LNCAP (cell line): ENCODE data around the gene BLOC1S2.

Source experiments
- CTCF ChIP-seq: fragments of 450-650 bp; IDR thresholded peaks from 2 replicates; pipeline ENCODE4 v1.5.1; 2017; ENCODE audit warnings: mild to moderate bottlenecking

The BLOC1S2 gene

DNA sequence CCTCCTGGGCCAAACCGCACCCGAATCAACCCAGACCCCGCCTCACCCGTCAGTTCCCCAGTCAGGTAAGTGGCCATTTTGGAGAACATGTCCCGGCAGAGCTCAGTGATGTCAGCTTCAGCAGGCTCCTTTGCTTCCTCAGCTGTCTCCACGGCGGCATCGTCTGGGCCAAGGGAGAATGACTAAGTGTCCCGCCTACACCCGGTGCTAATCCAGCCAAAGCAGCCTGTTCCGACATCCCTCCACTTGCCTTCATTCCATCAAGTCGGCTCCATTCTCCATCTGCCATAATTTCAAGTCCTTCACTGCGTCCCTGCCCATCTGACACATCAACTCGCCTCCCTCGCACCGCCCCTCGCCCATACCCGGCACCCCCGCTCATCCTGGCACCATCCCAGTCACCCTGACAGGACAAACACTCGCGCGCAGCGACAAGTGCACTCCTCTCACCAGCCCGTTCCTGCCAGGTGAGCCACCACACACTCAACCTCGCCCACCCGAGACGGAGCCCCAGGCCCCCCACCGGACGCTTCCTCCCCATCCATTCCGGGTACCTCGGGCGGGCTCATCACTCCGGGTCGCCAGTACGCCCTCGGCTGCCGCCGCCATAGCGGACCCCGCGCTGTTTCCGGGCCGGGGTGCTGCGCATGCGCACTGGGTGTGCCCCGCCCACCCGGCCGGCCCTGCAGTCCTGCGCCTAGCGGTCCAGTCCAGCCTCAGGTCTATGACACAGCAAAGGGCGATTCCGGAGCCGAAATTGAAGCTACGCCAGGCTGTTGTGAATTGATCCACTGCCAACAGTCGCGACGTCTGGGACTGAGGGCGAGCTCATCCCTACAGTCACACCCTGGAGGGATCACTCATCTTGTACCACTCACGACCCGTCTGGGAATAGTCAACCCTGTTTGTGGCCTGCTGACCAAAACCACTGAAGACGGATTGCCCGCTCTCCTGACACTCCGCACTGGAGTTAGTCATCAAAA is at the start of gene BLOC1S2:
TSS of gene BLOC1S2 (minus strand) at position 630 of the 983 bp plus-strand sequence. CDS start at position 609, 21 bp downstream.
- no peak for TF ChIP-seq CTCF

DNA sequence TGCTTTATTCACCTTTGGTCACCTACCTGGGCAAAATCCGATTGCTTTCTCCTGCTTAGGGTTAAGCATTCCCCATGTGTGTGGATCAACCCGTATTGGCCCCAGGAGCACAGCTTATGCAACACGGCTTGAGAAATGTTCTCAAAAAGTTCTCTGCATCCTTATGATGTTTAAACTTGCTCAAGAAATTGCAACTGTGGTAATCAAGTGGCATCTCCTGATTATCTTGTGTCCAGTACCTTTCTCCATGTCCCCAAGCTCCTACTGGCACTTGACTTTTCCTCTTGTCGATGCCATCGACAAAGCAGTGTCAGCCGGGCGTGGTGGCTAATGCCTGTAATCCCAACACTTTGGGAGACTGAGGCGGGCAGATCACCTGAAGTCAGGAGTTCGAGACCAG is 48.3 kb upstream of the BLOC1S2 start:
- TF ChIP-seq CTCF = no peak

DNA sequence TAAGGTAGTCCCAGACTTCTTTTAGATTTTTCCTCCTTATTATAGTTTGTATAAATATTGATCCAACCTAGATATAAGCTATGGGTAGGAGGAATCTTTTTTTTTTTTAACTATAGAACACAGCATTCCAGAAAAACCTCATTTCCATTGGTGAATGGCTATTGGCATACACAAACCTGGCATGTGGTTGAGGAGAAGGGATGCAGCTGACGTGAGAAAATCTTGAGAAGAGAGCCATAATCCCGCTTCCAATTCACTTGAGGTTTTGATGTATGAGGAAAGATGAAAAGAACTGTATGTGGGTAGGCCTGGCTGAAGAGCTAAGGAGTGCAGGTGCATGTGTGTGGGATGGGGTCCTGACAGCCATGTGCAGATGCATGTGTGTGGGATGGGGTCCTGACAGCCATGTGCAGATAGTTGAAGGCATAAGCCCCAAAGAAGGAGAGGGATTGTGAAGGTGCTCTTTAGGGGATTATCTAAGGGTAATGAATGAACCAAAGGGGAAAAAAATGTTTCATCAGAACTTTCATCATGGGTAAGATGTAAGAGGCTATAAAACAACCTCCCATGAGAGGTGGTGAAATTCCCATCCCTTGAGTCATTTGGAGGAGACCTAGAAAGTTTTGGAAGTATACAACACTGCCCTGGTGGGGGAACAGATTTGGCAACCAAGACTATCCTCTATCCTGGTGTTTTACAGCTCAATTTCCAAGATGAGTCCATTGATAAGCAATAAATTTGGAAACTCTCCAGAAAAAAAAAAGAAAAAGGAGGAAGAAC is 47.4 kb upstream of the BLOC1S2 start:
- no peak for TF ChIP-seq CTCF

DNA sequence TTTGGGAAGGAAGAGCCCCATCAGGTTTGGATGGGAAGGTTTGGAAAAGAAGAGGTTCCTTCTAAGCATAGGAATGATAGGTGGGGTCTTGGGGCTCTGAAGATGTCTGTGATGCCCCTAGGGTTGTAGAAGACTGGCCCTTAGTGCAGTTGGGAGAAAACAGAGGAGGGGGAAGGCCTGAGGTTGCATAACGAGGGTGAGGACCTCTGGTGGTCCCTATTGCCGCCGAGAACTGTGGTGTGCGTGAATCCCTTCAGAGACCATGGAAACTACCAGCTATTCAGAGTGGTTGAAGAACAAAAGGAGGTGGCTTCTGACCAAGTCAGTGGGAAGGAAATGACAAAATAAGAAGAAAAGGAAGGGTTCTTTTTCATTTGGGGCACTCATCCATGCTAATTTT is 46.6 kb upstream of the BLOC1S2 start:
- no peak for TF ChIP-seq CTCF

DNA sequence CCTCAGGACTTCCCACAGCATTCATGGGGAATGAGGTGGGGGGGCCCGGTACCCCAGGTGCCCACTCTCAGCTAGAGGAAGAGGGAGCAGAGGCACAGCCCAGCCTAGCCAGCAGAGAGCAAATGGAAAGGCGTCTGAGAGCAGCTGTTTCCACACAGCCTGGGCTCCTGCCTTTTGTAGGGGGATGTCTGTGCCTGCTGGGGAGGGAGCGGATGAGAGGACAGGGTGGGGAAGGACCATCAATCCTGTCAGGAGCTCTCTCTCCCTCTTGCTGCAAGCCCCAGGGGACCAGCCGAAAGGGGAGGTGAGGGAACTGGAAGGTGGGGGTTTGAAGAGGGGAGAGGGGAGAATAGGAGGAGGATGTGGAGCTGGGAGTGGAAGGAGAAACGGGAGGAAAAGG is 43.6 kb upstream of the BLOC1S2 start, which contains the start of gene PKD2L1:
TSS of gene PKD2L1 (minus strand) at position 150 of the 400 bp plus-strand sequence. CDS start at position 25, 125 bp downstream.
- no peak for TF ChIP-seq CTCF

GRCh38 chr10:100328198-100328597 is 41.7 kb upstream of the BLOC1S2 start:
- no peak for TF ChIP-seq CTCF

DNA sequence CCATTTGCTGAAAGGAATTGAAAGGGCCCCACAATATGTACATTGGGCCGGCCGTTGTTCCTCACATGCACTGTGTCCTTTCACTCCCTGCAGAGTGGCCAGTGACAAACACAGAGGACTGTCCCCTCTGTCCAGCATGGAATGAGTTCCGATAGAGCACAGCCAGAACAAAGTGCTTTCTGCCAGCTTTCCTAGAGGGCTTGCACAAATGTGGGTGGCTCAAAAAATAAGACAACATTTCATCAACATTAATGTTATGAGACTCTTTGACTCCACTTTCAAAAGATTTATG is 41.2 kb upstream of the BLOC1S2 start:
- TF ChIP-seq CTCF = no peak
